Neutrophil (primary cell): Measurements from ENCODE around the gene GJB2.

ENCODE experiments used
- H3K27ac ChIP-seq: fragments of 200-600 bp; sonication (generic); 2 replicates; pipeline ENCODE4 v1.5.1; 2016; ENCODE audit warnings: mild to moderate bottlenecking, moderate library complexity
- H3K27me3 ChIP-seq: fragments of 200-600 bp; sonication (generic); 2 replicates; pipeline ENCODE4 v1.6.0; 2016; ENCODE audit warnings: mild to moderate bottlenecking
- H3K36me3 ChIP-seq: fragments of 200-600 bp; sonication (generic); 2 replicates; pipeline ENCODE4 v1.5.1; 2017
- H3K4me1 ChIP-seq, 2 experiments: fragments of 200-600 bp in 1 of 2; sonication (generic) in 1 of 2; 1 replicate in 1 of 2; 2 replicates in 1 of 2; pipeline versions ENCODE4 v1.5.1 to v1.6.1; 2013 to 2016; ENCODE audit warnings: low read depth in 1 of 2, low read length in 1 of 2, mild to moderate bottlenecking in 1 of 2, moderate library complexity in 1 of 2; ENCODE audit not compliant: control insufficient read depth in 1 of 2, insufficient read depth in 1 of 2
- H3K4me3 ChIP-seq, 2 experiments: fragments of 200-600 bp in 1 of 2; sonication (generic) in 1 of 2; 1 replicate in 1 of 2; 2 replicates in 1 of 2; pipeline ENCODE4 v1.5.1; 2013 to 2016; ENCODE audit warnings: low read depth in 1 of 2, low read length in 1 of 2, mild to moderate bottlenecking in 1 of 2, moderate library complexity in 1 of 2
- H3K9me3 ChIP-seq: fragments of 200-600 bp; sonication (generic); 2 replicates; pipeline ENCODE4 v1.5.1; 2016
- CTCF ChIP-seq: fragments of 200-600 bp; sonication (generic); IDR thresholded peaks from 2 replicates; pipeline ENCODE4 v1.5.1; 2016; ENCODE audit warnings: antibody characterized with exemption

The GJB2 gene

GRCh38 chr13:20198781-20199180, 6.0 kb upstream of the GJB2 start:
- H3K27ac ChIP-seq = no peak overlapping the region
- H3K9me3 ChIP-seq = no peaks in the 10 kb centered on the region
- TF ChIP-seq CTCF = no peak
- H3K4me1 ChIP-seq = peaks cover 15 to 23% of the 10 kb centered on the region in 2 experiments
- no peaks in the 10 kb centered on the region for H3K36me3 ChIP-seq
- peaks cover 36% of the 10 kb centered on the region for H3K27me3 ChIP-seq
- no peak overlapping the region for H3K4me3 ChIP-seq

GRCh38 chr13:20197361-20197834, 4.7 kb upstream of the GJB2 start:
- Histone ChIP-seq H3K27me3 (peaks cover 50% of the 10 kb centered on the region), H3K4me1 (peaks cover 22 to 37% of the 10 kb centered on the region in 2 experiments), H3K36me3 (no peaks in the 10 kb centered on the region), H3K9me3 (no peaks in the 10 kb centered on the region), H3K4me3 (no peak overlapping the region), H3K27ac (no peak overlapping the region)
- TF ChIP-seq CTCF = peak; percentile 52

- TF ChIP-seq CTCF = no peak
- Histone ChIP-seq H3K4me3 (no peak overlapping the region), H3K4me1 (peaks cover 22 to 48% of the 10 kb centered on the region in 2 experiments), H3K36me3 (no peaks in the 10 kb centered on the region), H3K27ac (no peak overlapping the region), H3K27me3 (peaks cover 66% of the 10 kb centered on the region), H3K9me3 (no peaks in the 10 kb centered on the region)
These were observed 3.1 kb upstream of the GJB2 start for GRCh38 chr13:20195801-20196200.

- peak overlapping the region in 1 of 2 experiments; percentile 61 for H3K4me3 ChIP-seq
- no peak for TF ChIP-seq CTCF
- peaks cover 76% of the 10 kb centered on the region for H3K27me3 ChIP-seq
These were observed 1.3 kb upstream of the GJB2 start for GRCh38 chr13:20193907-20194631.

GRCh38 chr13:20193162-20193906, 596 bp upstream of the GJB2 start:
- no peak for TF ChIP-seq CTCF
- Histone ChIP-seq H3K9me3 (no peaks in the 10 kb centered on the region), H3K4me1 (peaks cover 34 to 65% of the 10 kb centered on the region in 2 experiments), H3K27me3 (peaks cover 76% of the 10 kb centered on the region), H3K36me3 (no peaks in the 10 kb centered on the region), H3K27ac (no peak overlapping the region), H3K4me3 (peak overlapping the region; percentile 9 to 61)

More at GRCh38 chr13:20193907-20194631, 1.3 kb upstream of the GJB2 start:
- H3K4me1 ChIP-seq = peaks cover 28 to 59% of the 10 kb centered on the region in 2 experiments
- no peaks in the 10 kb centered on the region for H3K36me3 ChIP-seq
- H3K27ac ChIP-seq = no peak overlapping the region
- H3K9me3 ChIP-seq = no peaks in the 10 kb centered on the region
